Liver (tissue), 3 donors: ENCODE results near the gene RGS10.

Source experiments
- ATF3 ChIP-seq: IDR thresholded peaks from 2 replicates; pipeline ENCODE4 v1.6.1; 2016; ENCODE audit warnings: antibody characterized with exemption
- EGR1 ChIP-seq, 2 donors: IDR thresholded peaks; 2 replicates each; pipeline ENCODE4 v1.6.1; 2016 to 2018; ENCODE audit warnings: antibody characterized with exemption in 2 of 2, low read depth in 2 of 2
- FOXA1 ChIP-seq: IDR thresholded peaks from 2 replicates; pipeline ENCODE4 v1.6.1; 2016; ENCODE audit warnings: antibody characterized with exemption
- MAX ChIP-seq: IDR thresholded peaks from 2 replicates; pipeline ENCODE4 v1.6.1; 2016; ENCODE audit warnings: antibody characterized with exemption
- NR2F2 ChIP-seq: IDR thresholded peaks from 2 replicates; pipeline ENCODE4 v1.6.1; 2016; ENCODE audit warnings: antibody characterized with exemption
- RAD21 ChIP-seq, 2 donors: IDR thresholded peaks; 2 replicates each; pipeline ENCODE4 v1.6.1; 2016; ENCODE audit warnings: antibody characterized with exemption in 2 of 2, mild to moderate bottlenecking in 2 of 2
- REST ChIP-seq: IDR thresholded peaks from 2 replicates; pipeline ENCODE4 v1.6.1; 2016; ENCODE audit warnings: antibody characterized with exemption, mild to moderate bottlenecking
- SP1 ChIP-seq: IDR thresholded peaks from 2 replicates; pipeline ENCODE4 v1.6.1; 2018; ENCODE audit warnings: antibody characterized with exemption, mild to moderate bottlenecking
- TAF1 ChIP-seq: conservative IDR thresholded peaks from 2 replicates; pipeline ENCODE4 v1.6.1; 2016; ENCODE audit warnings: antibody characterized with exemption, mild to moderate bottlenecking
- ZBTB33 ChIP-seq: IDR thresholded peaks from 2 replicates; pipeline ENCODE4 v1.6.1; 2016; ENCODE audit warnings: antibody characterized with exemption
- TF ChIP-seq, protein P1 (sequence below): fragments of 150-350 bp; IDR thresholded peaks from 2 replicates; pipeline ENCODE4 v1.5.1; 2017; ENCODE audit warnings: improper control_type of control experiment, low read depth, low read length; ENCODE audit not compliant: missing input control
- donor health status: healthy.
- donor health status: healthy.

- TF ChIP-seq RAD21 (IDR thresholded peaks at IDR 0.05): no peak
- TF ChIP-seq, protein P1, sequence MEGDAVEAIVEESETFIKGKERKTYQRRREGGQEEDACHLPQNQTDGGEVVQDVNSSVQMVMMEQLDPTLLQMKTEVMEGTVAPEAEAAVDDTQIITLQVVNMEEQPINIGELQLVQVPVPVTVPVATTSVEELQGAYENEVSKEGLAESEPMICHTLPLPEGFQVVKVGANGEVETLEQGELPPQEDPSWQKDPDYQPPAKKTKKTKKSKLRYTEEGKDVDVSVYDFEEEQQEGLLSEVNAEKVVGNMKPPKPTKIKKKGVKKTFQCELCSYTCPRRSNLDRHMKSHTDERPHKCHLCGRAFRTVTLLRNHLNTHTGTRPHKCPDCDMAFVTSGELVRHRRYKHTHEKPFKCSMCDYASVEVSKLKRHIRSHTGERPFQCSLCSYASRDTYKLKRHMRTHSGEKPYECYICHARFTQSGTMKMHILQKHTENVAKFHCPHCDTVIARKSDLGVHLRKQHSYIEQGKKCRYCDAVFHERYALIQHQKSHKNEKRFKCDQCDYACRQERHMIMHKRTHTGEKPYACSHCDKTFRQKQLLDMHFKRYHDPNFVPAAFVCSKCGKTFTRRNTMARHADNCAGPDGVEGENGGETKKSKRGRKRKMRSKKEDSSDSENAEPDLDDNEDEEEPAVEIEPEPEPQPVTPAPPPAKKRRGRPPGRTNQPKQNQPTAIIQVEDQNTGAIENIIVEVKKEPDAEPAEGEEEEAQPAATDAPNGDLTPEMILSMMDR: no peak
- TF ChIP-seq ZBTB33: no peak
- no peak for TF ChIP-seq NR2F2
- no peak for TF ChIP-seq FOXA1
- no peak for TF ChIP-seq EGR1 (IDR thresholded peaks at IDR 0.05; ENCODE audit: low read depth in 2 of 2)
- no peak for TF ChIP-seq SP1
- TF ChIP-seq MAX: no peak
- TF ChIP-seq TAF1: no peak
- TF ChIP-seq ATF3: no peak
- TF ChIP-seq REST: no peak
Observed at GRCh38 chr10:119474606-119475005, 67.9 kb downstream of the RGS10 start.
